Kidney capillary endothelial cell (primary cell): ENCODE measurements around the gene DIS3.
"Not testable (repeated sequence)": the region's sequence is repeated elsewhere in the genome, so short reads cannot be mapped to it uniquely, and the experiment has no call there.

ENCODE experiments used
- DNase-seq: peaks from one replicate; pipeline ENCODE4 v3.0.0-alpha.2; 2018; ENCODE audit warnings: low spot score

The DIS3 gene

DNA sequence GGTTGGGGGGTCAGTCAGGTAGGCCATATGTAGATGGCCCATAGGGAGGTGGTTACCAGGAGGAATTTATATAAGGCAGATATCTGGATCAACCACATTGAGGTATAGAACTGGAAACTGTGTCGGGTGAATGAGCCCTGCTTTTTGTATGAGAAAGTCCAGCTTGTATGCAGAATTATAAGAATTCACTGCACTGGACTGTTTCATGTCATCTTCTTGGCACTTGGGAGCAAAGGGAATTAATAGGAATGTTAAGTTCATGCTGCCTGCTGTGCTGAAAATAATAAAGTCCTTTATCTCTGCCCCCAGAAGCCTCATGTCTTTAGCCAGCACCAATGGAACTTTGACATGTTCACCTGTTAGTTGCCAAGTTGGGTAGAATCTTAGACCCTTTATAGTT, 41.7 kb downstream of the DIS3 start:
- no peak for DNase-seq

DNA sequence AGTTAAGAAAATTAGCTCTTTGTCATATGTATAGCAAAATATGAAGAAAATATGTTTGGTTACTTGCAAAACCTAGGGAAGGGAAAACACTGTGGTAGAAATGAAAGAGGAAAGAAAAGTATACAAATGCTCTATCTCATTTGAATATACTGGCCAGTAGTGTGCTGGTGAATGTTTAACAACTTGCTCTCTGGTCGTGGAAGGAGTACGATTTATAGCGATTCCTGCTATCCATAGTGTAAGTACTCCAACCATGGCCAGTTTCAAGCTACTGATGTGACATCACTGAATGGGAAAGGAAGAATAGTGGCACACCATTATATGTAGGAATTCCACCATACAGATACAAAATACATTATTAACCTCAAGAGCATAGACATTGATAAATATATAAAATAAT, 44.7 kb downstream of the DIS3 start:
- DNase-seq, result no peak

DNA sequence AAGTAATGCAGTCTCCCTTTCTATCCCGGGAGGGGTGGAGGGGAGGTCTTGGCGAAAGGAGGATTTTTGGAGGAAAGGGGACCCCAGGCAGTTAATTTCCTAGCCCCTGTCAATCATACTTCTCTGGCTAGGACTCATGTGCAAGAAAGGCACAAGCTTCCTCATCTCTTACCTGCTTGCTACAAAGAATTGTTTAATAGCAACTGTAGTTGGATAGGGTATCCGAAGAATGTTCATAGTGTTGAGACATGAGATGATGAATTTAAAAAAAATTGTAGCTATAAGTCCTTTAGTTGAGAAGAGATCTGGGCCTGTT, 53.5 kb downstream of the DIS3 start:
- DNase-seq, result peak; percentile 4

DNA sequence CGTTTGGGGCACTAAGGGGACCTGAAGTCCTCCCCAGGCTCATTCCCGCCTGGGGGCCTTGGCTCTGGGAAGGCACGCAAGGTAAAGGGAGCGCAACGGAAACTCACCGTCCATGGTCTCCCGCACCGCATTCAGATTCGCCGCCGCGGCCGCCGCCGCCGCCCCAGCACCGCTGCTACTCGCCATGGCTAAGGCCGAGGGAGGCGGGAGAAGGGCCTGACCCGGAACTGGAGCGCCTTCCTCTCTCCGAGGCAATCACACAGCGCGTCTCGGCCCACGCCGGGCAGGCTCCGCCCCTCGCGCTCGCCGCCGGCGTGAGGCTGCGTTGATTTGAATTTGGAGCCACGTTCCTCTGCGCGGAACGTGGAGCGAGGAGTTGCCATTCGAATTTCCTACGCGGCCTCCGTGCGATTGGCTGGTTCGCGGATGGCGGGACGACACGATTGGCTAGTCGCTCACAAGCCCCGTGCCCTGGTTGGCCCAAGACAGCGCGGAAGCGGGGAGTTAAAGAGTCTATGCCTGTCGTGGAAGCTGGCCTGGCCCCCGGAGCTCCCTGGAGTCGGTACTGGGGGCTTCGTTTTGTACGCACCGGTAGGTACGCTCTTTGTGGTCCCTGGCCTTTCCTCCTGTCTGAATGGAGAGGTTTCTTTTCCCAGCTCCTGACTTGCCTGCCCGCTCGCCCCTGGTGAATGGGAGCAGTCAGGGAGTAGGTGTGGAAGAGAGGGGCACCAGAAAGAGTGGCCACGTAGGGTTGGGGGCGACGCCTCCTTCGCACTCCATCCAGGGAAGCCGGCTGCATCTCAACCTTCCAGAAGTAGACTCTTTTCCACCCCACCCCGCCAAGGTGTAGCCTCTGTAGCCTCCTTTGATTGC, 54.0 kb downstream of the DIS3 start, which contains the start of the genes BORA and MZT1:
Gene BORA, plus strand, starts transcription at position 507 of the 873 bp plus-strand sequence. CDS start 1,018 bp downstream, outside the sequence.
Gene MZT1, minus strand, starts transcription at position 213 of the 873 bp plus-strand sequence. Its CDS starts 27 bp downstream, at position 186.
- DNase-seq, result peak; percentile 96

DNA sequence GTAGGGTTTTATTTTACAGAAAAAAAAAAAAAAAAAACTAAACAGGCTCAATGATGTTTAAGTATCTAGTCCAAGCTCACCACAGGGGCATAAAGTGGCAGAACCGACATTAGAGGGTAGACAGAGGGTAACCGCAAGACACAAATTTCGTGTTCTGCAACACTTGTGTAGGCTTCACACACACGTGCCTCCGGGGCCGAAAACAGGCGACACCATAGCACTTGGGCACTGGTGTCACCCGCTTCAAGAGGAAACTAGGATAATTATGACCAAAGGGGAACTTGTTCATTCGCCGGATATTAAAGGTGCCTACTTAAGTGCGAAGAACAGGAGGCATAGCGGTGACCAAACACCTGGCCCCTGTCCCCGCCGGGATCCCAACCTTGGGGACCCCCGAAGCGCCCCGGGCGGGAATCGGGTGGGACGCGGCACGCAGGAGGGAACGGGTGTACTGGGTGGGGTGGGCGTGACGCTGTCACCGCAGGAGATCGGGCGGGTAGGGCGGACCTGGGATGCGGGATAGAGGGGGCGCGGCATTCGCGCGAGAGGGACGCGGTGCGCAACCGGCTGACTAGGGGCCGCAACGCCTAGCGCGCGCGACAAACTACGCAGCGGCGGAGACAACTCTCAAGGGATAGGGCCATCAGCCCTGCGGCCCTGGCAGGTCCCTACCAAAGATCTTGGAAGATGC, 54.8 kb downstream of the DIS3 start:
- no peak for DNase-seq

DNA sequence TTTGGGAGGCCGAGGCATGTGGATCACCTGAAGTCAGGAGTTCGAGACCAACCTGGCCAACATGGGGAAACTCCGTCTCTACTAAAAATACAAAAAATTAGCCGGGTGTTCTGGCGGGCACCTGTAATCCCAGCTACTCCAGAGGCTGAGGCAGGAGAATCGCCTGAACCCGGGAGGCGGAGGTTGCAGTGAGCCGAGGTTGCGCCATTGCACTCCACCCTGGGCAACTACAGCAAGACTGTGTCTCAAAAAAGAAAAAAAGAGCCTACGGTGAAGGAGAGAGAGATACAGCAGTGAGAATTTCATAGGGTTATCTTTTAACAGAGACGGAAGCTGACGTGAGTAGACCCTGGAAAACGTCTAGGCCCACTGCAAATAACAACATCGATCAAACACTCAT, 55.5 kb downstream of the DIS3 start:
- not testable (repeated sequence) for DNase-seq

DNA sequence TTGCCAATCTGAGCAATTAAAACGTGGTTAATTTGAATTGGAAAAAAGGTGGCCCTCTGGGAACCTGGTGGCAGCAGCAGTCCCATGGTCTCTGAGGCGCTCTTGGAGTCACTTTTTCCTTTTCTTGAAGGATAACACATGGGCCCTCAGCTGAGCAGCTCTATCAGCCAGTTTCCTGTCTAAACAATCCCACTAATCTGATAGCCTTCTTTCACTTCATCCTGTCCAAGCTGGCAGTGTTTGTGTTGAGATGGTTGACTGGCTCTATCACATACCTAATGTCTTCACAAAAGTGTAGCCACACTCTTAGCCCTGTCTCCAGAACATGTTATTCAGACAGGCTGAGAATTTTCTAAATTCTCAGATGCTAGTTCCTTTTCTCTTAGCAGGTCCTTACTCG, 64.9 kb downstream of the DIS3 start:
- no peak for DNase-seq
